H9 (cell line): Measurements from ENCODE around the gene CELF5. TPM values are rescaled to one million over a fixed set of nuclear protein-coding genes. Genes with fewer than 3 reads are reported as not detected.

Experiments used
- DNase-seq: peaks from one replicate; pipeline ENCODE4 v3.0.0-alpha.2; 2017
- H2AFZ ChIP-seq: one replicate; pipeline ENCODE4 v1.6.1; 2013; ENCODE audit warnings: mild to moderate bottlenecking, low read length, control low read depth, moderate library complexity
- H2AK5ac ChIP-seq: 2 replicates; pipeline ENCODE4 v1.6.1; 2013; ENCODE audit warnings: low read length, control low read depth, mixed read lengths; ENCODE audit not compliant: insufficient read length
- H2BK120ac ChIP-seq: one replicate; pipeline ENCODE4 v1.6.1; 2013; ENCODE audit warnings: low read depth, mild to moderate bottlenecking, low read length, control low read depth, inconsistent platforms; ENCODE audit not compliant: poor library complexity, severe bottlenecking
- H2BK12ac ChIP-seq: 2 replicates; pipeline ENCODE4 v1.6.1; 2013; ENCODE audit warnings: low read length, control low read depth, mixed read lengths, low read depth; ENCODE audit not compliant: insufficient read length
- H2BK15ac ChIP-seq: 2 replicates; pipeline ENCODE4 v1.6.1; 2013; ENCODE audit warnings: low read depth, low read length, control low read depth
- H2BK20ac ChIP-seq: one replicate; pipeline ENCODE4 v1.6.1; 2013; ENCODE audit warnings: low read depth, mild to moderate bottlenecking, low read length, control low read depth, inconsistent platforms; ENCODE audit not compliant: poor library complexity, severe bottlenecking
- H2BK5ac ChIP-seq: 2 replicates; pipeline ENCODE4 v1.6.1; 2013; ENCODE audit warnings: low read length, control low read depth, mixed read lengths; ENCODE audit not compliant: insufficient read length
- H3K14ac ChIP-seq: 2 replicates; pipeline ENCODE4 v1.6.1; 2013; ENCODE audit warnings: low read length, control low read depth; ENCODE audit not compliant: insufficient read depth
- H3K18ac ChIP-seq: 2 replicates; pipeline ENCODE4 v1.6.1; 2013; ENCODE audit warnings: low read depth, mild to moderate bottlenecking, mixed read lengths, low read length, control low read depth; ENCODE audit not compliant: insufficient read length
- H3K23ac ChIP-seq: 2 replicates; pipeline ENCODE4 v1.6.1; 2013; ENCODE audit warnings: low read length, control low read depth, mixed read lengths, low read depth; ENCODE audit not compliant: insufficient read length
- H3K23me2 ChIP-seq: 2 replicates; pipeline ENCODE4 v1.6.1; 2013; ENCODE audit warnings: low read depth, mild to moderate bottlenecking, mixed read lengths, low read length, control low read depth; ENCODE audit not compliant: insufficient read length, poor library complexity, severe bottlenecking
- H3K27ac ChIP-seq: 2 replicates; pipeline ENCODE4 v1.5.1; 2013; ENCODE audit warnings: low read length, control low read depth, mixed read lengths, low read depth; ENCODE audit not compliant: insufficient read length
- H3K27me3 ChIP-seq: 2 replicates; pipeline ENCODE4 v1.6.1; 2013; ENCODE audit warnings: low read length, control low read depth, inconsistent platforms; ENCODE audit not compliant: insufficient read depth
- H3K4ac ChIP-seq: 2 replicates; pipeline ENCODE4 v1.6.1; 2013; ENCODE audit warnings: low read depth, mild to moderate bottlenecking, control low read depth, inconsistent platforms, low read length, moderate library complexity
- H3K4me1 ChIP-seq: 2 replicates; pipeline ENCODE4 v1.6.1; 2013; ENCODE audit warnings: low read length, control low read depth, inconsistent platforms; ENCODE audit not compliant: insufficient read depth
- H3K4me2 ChIP-seq: 2 replicates; pipeline ENCODE4 v1.6.1; 2013; ENCODE audit warnings: low read length, control low read depth, mixed read lengths; ENCODE audit not compliant: insufficient read length, insufficient read depth
- H3K56ac ChIP-seq: 2 replicates; pipeline ENCODE4 v1.6.1; 2013; ENCODE audit warnings: low read depth, mild to moderate bottlenecking, mixed read lengths, low read length, control low read depth; ENCODE audit not compliant: insufficient read length
- H3K79me1 ChIP-seq: 2 replicates; pipeline ENCODE4 v1.6.1; 2013; ENCODE audit warnings: low read depth, mild to moderate bottlenecking, moderate library complexity, low read length, control low read depth, inconsistent platforms; ENCODE audit not compliant: insufficient read depth, poor library complexity, severe bottlenecking
- H3K79me2 ChIP-seq: 2 replicates; pipeline ENCODE4 v1.6.1; 2013; ENCODE audit warnings: low read length, control low read depth, inconsistent platforms; ENCODE audit not compliant: insufficient read depth
- H3K9ac ChIP-seq: 2 replicates; pipeline ENCODE4 v1.6.1; 2013; ENCODE audit warnings: low read length, control low read depth, mixed read lengths; ENCODE audit not compliant: insufficient read length; ENCODE audit errors: extremely low read depth
- H3K9me3 ChIP-seq: one replicate; pipeline ENCODE4 v1.6.1; 2013; ENCODE audit warnings: low read depth, low read length, inconsistent platforms; ENCODE audit not compliant: control insufficient read depth
- H3T11ph ChIP-seq: one replicate; pipeline ENCODE4 v1.6.1; 2013; ENCODE audit warnings: mild to moderate bottlenecking, low read length, control low read depth, inconsistent platforms
- H4K20me1 ChIP-seq: one replicate; pipeline ENCODE4 v1.6.1; 2013; ENCODE audit not compliant: control insufficient read depth, insufficient read length, insufficient read depth
- H4K5ac ChIP-seq: 2 replicates; pipeline ENCODE4 v1.6.1; 2013; ENCODE audit warnings: low read depth, mild to moderate bottlenecking, mixed read lengths, low read length, control low read depth; ENCODE audit not compliant: insufficient read length
- H4K8ac ChIP-seq: replicated peaks from 2 replicates; pipeline ENCODE4 v1.6.1; 2013; ENCODE audit warnings: low read length, control low read depth, mixed read lengths, low read depth; ENCODE audit not compliant: insufficient read length
- H4K91ac ChIP-seq: 2 replicates; pipeline ENCODE4 v1.6.1; 2013; ENCODE audit warnings: low read depth, mild to moderate bottlenecking, moderate library complexity, mixed read lengths, low read length, control low read depth; ENCODE audit not compliant: insufficient read length
- H3K27ac Mint-ChIP-seq, 3 experiments: 2 replicates in 2 of 3; 3 replicates in 1 of 3; pipeline ENCODE4 v1.8.0; 2020 to 2021; ENCODE audit warnings: mixed read lengths in 3 of 3, mild to moderate bottlenecking in 1 of 3, moderate library complexity in 1 of 3
- H3K27me3 Mint-ChIP-seq: 2 replicates; pipeline ENCODE4 v1.8.0; 2021; ENCODE audit warnings: low read depth, mild to moderate bottlenecking, moderate library complexity, mixed read lengths
- H3K36me3 Mint-ChIP-seq, 3 experiments: 2 replicates in 2 of 3; 3 replicates in 1 of 3; pipeline ENCODE4 v1.8.0; 2020 to 2021; ENCODE audit warnings: low read depth in 3 of 3, mixed read lengths in 3 of 3; ENCODE audit not compliant: insufficient read depth in 1 of 3
- H3K4me1 Mint-ChIP-seq, 2 experiments: 2 replicates each; pipeline ENCODE4 v1.8.0; 2020; ENCODE audit warnings: mixed read lengths in 2 of 2
- H3K4me3 Mint-ChIP-seq, 2 experiments: 2 replicates in 1 of 2; 3 replicates in 1 of 2; pipeline ENCODE4 v1.8.0; 2020 to 2021; ENCODE audit warnings: mild to moderate bottlenecking in 2 of 2, mixed read lengths in 2 of 2, moderate library complexity in 1 of 2
- H3K9me3 Mint-ChIP-seq, 2 experiments: 2 replicates in 1 of 2; 3 replicates in 1 of 2; pipeline ENCODE4 v1.8.0; 2020; ENCODE audit warnings: mild to moderate bottlenecking in 2 of 2, mixed read lengths in 2 of 2, moderate library complexity in 1 of 2
- CTCF ChIP-seq: fragments of 200-600 bp; sonication (generic); conservative IDR thresholded peaks from 3 replicates; pipeline ENCODE4 v1.8.0; 2021; ENCODE audit warnings: antibody characterized with exemption, mild to moderate bottlenecking
- WGBS: extraction: QIAGEN DNeasy Blood & Tissue Kit; methylation state at CpG from one replicate; pipeline ENCODE4 v1.1.7; 2013; ENCODE audit warnings: missing lambda C conversion rate, low lambda C conversion rate, mixed read lengths; ENCODE audit not compliant: insufficient read length; ENCODE audit errors: extremely low coverage; 5-methylcytosine and 5-hydroxymethylcytosine counted together
- total RNA-seq: library from RNA; stranded (reverse); gene quantifications from 2 replicates; pipeline ENCODE4 v1.2.1, GENCODE V29; 2021

The CELF5 gene
- total RNA-seq, 1 experiment from 2014 or later: 4.8 TPM

GRCh38 chr19:3263866-3264265, 39.4 kb downstream of the CELF5 start:
- Mint-ChIP-seq H3K9me3 (peaks cover 3 to 8% of the 10 kb centered on the region in 2 experiments; a peak in 3 of 5 replicates), H3K27me3 (peaks cover 34% of the 10 kb centered on the region), H3K27ac (no peak overlapping the region), H3K4me3 (no peak overlapping the region), H3K36me3 (no peaks in the 10 kb centered on the region; a peak in 2 of 7 replicates), H3K4me1 (no peaks in the 10 kb centered on the region)
- Histone ChIP-seq H2BK20ac (no peak overlapping the region), H3K27ac (no peak overlapping the region), H3K23ac (no peak overlapping the region), H3K9ac (no peak overlapping the region), H2AFZ (no peak overlapping the region), H2AK5ac (no peak overlapping the region), H3K14ac (no peak overlapping the region), H4K91ac (no peak overlapping the region), H3K79me1 (no peaks in the 10 kb centered on the region), H2BK120ac (no peak overlapping the region), H4K5ac (no peak overlapping the region), H3K27me3 (no peaks in the 10 kb centered on the region), H2BK15ac (no peak overlapping the region), H4K20me1 (no peaks in the 10 kb centered on the region), H3K56ac (no peak overlapping the region), H3K4me1 (no peaks in the 10 kb centered on the region), H3K4me2 (no peak overlapping the region), H3K18ac (no peak overlapping the region), H3K9me3 (no peaks in the 10 kb centered on the region), H3K4ac (no peak overlapping the region), H3T11ph (no peak overlapping the region), H4K8ac (no peak overlapping the region), H3K23me2 (no peaks in the 10 kb centered on the region), H2BK5ac (no peak overlapping the region), H3K79me2 (no peaks in the 10 kb centered on the region), H2BK12ac (no peak overlapping the region)
- TF ChIP-seq CTCF: no peak
- no peak for DNase-seq
- WGBS: no CpG with 5 or more reads among the region's 9 CpGs
